HepG2 (cell line): ENCODE measurements around the gene RPL41. TPM values are rescaled to one million over a fixed set of nuclear protein-coding genes. Genes with fewer than 3 reads are reported as not detected.
A peak's percentile ranks its signal among the peaks of the same experiment; 100 is the strongest.

Experiments used
- ATAC-seq: fragments of 200-7000 bp; cut with Tn5 transposase; 3 replicates; pipeline ENCODE4 v1.9.1; 2020; ENCODE audit warnings: mild to moderate bottlenecking, moderate library complexity
- BruUV-seq: library from RNA; stranded (reverse); fragments of 400-500 nt; replicated peaks from 2 replicates; lab custom pipeline; 2021; lab: Mats Ljungman, UMichigan
- CTCF ChIA-PET: fragments of 300-600 bp; formaldehyde crosslinking; extraction: SDS; loops from one replicate; lab custom pipeline; 2021; ENCODE audit warnings: low total read pairs, inconsistent platforms, low intra/inter-chr PET ratio; lab: Yijun Ruan, JAX
- POLR2A ChIA-PET: fragments of 350-600 bp; sonication (Branson Sonifier 250); formaldehyde crosslinking; loops from one replicate; lab custom pipeline; 2020; ENCODE audit warnings: antibody characterized with exemption, inconsistent platforms; lab: Yijun Ruan, JAX
- DNase-seq: peaks from one replicate; pipeline ENCODE4 v3.0.0-alpha.2; 2015; ENCODE audit warnings: low spot score
- FAIRE-seq: peaks from 3 replicates; lab custom pipeline; 2011; peaks lifted over from hg19 to GRCh38; lab: Jason Lieb, UNC
- H2AFZ ChIP-seq: one replicate; pipeline ENCODE4 v1.6.1; 2011; ENCODE audit warnings: low read length, inconsistent platforms
- H3K27ac ChIP-seq: fragments of 300-600 bp; 3 replicates; pipeline ENCODE4 v1.8.0; 2011; ENCODE audit warnings: mixed run types, mild to moderate bottlenecking, mixed read lengths, low read length, inconsistent platforms; ENCODE audit not compliant: insufficient read depth; ENCODE audit errors: extremely low read length
- H3K27me3 ChIP-seq, 2 experiments: fragments of 200-600 bp in 1 of 2; 2 replicates in 1 of 2; 3 replicates in 1 of 2; pipeline versions ENCODE4 v1.6.0 to v1.8.0; 2011; ENCODE audit warnings: low read length in 2 of 2, mild to moderate bottlenecking in 2 of 2, moderate library complexity in 2 of 2, inconsistent platforms in 1 of 2; ENCODE audit not compliant: insufficient read depth in 2 of 2, control insufficient read depth in 1 of 2
- H3K36me3 ChIP-seq, 2 experiments: fragments of 200-600 bp in 1 of 2; replicated peaks in 1 of 2; 2 replicates in 1 of 2; 3 replicates in 1 of 2; pipeline versions ENCODE4 v1.5.1 to v1.8.0; 2011; ENCODE audit warnings: low read length in 2 of 2, inconsistent platforms in 1 of 2; ENCODE audit not compliant: insufficient read depth in 2 of 2, control insufficient read depth in 1 of 2
- H3K4me1 ChIP-seq: 2 replicates; pipeline ENCODE4 v1.5.1; 2012; ENCODE audit warnings: low read length, inconsistent platforms; ENCODE audit not compliant: insufficient read depth
- H3K4me2 ChIP-seq: 2 replicates; pipeline ENCODE4 v1.6.0; 2011; ENCODE audit warnings: low read depth, low read length, inconsistent platforms
- H3K4me3 ChIP-seq, 3 experiments: fragments of 200-600 bp in 1 of 3; sonication (generic), shearing (Covaris generic) in 1 of 3; replicated peaks in 1 of 3; 2 replicates each; pipeline ENCODE4 v1.5.1; 2011 to 2016; ENCODE audit warnings: low read length in 3 of 3, inconsistent platforms in 2 of 3, low read depth in 2 of 3, mild to moderate bottlenecking in 2 of 3, control low read depth in 1 of 3, mixed read lengths in 1 of 3; ENCODE audit not compliant: insufficient read depth in 1 of 3
- H3K79me2 ChIP-seq: one replicate; pipeline ENCODE4 v1.6.1; 2011; ENCODE audit warnings: low read length, inconsistent platforms; ENCODE audit not compliant: insufficient read depth
- H3K9ac ChIP-seq: 2 replicates; pipeline ENCODE4 v1.6.0; 2011; ENCODE audit warnings: mild to moderate bottlenecking, low read depth, low read length, inconsistent platforms; ENCODE audit not compliant: insufficient read depth
- H3K9me3 ChIP-seq: 2 replicates; pipeline ENCODE4 v1.5.1; 2012; ENCODE audit warnings: mild to moderate bottlenecking, low read length
- H4K20me1 ChIP-seq: 2 replicates; pipeline ENCODE4 v1.6.0; 2011; ENCODE audit warnings: inconsistent platforms, mild to moderate bottlenecking, low read length, moderate library complexity; ENCODE audit not compliant: insufficient read depth
- AGO2 ChIP-seq: fragments of 200-400 bp; formaldehyde crosslinking; optimal IDR thresholded peaks from 2 replicates; pipeline ENCODE3; 2017; ENCODE audit warnings: mild to moderate bottlenecking, low read depth, low read length, moderate library complexity
- CENPT ChIP-seq: sonication (generic); formaldehyde crosslinking; IDR thresholded peaks from 2 replicates; pipeline ENCODE4 v1.8.0; 2022; ENCODE audit warnings: low read depth, mild to moderate bottlenecking, moderate library complexity, missing genetic modification reagents
- IRF9 ChIP-seq: sonication (generic); formaldehyde crosslinking; IDR thresholded peaks from 2 replicates; pipeline ENCODE4 v1.8.0; 2022; ENCODE audit warnings: missing genetic modification reagents, mild to moderate bottlenecking, borderline replicate concordance
- NONO ChIP-seq, 2 experiments: fragments of 450-650 bp in 1 of 2; sonication (generic) in 1 of 2; formaldehyde crosslinking in 1 of 2; IDR thresholded peaks in 1 of 2; conservative IDR thresholded peaks in 1 of 2; 2 replicates each; pipeline versions ENCODE4 v1.6.1 to v1.8.0; 2017 to 2022; ENCODE audit warnings: mild to moderate bottlenecking in 1 of 2, missing genetic modification reagents in 1 of 2, moderate library complexity in 1 of 2
- POLR2A ChIP-seq, 2 experiments: IDR thresholded peaks; 2 replicates each; pipeline ENCODE4 v1.6.1; 2011; ENCODE audit warnings: low read depth in 2 of 2, low read length in 2 of 2, mild to moderate bottlenecking in 1 of 2, moderate library complexity in 1 of 2; ENCODE audit not compliant: insufficient read depth in 1 of 2
- POLR2AphosphoS5 ChIP-seq: IDR thresholded peaks from 2 replicates; pipeline ENCODE4 v1.6.1; 2012; ENCODE audit warnings: low read depth, low read length
- POLR2G ChIP-seq: fragments of 200-400 bp; formaldehyde crosslinking; IDR thresholded peaks from 2 replicates; pipeline ENCODE4 v1.6.1; 2018; ENCODE audit warnings: mild to moderate bottlenecking, low read depth, low read length, moderate library complexity
- RBFOX2 ChIP-seq: fragments of 200-400 bp; formaldehyde crosslinking; IDR thresholded peaks from 2 replicates; pipeline ENCODE4 v1.6.1; 2017; ENCODE audit warnings: low read depth, mild to moderate bottlenecking, low read length
- RBM22 ChIP-seq: fragments of 200-400 bp; formaldehyde crosslinking; optimal IDR thresholded peaks from 2 replicates; pipeline ENCODE3; 2017; ENCODE audit warnings: mild to moderate bottlenecking, low read length, moderate library complexity
- SMAD3 ChIP-seq: sonication (generic); formaldehyde crosslinking; IDR thresholded peaks from 2 replicates; pipeline ENCODE4 v1.4.0; 2020; ENCODE audit warnings: missing genetic modification reagents
- SSRP1 ChIP-seq: IDR thresholded peaks from 2 replicates; pipeline ENCODE4 v1.6.1; 2016; ENCODE audit warnings: control low read depth
- ZBTB33 ChIP-seq: sonication (generic); formaldehyde crosslinking; IDR thresholded peaks from 2 replicates; pipeline ENCODE4 v1.4.0; 2020; ENCODE audit warnings: missing genetic modification reagents
- ZGPAT ChIP-seq: IDR thresholded peaks from 2 replicates; pipeline ENCODE4 v1.6.1; 2016; ENCODE audit warnings: mild to moderate bottlenecking
- ZKSCAN8 ChIP-seq: IDR thresholded peaks from 2 replicates; pipeline ENCODE4 v1.6.1; 2016; ENCODE audit warnings: borderline replicate concordance, missing genetic modification reagents, missing compliant biosample characterization
- ZSCAN9 ChIP-seq: IDR thresholded peaks from 2 replicates; pipeline ENCODE4 v1.6.1; 2016; ENCODE audit warnings: borderline replicate concordance
- WGBS: methylation state at CpG from one replicate; pipeline ENCODE4 v1.1.6; 2017; ENCODE audit warnings: low lambda C conversion rate; 5-methylcytosine and 5-hydroxymethylcytosine counted together
- in situ Hi-C: cut with HindIII; loops from 2 replicates; pipeline ENCODE4 v1.10.0; 2017; ENCODE audit warnings: low pct_unique_long_range_greater_than_20kb; ENCODE audit not compliant: extremely low pct_ligation_motif_present
- intact Hi-C: fragments of 100-400 bp; cut with micrococcal nuclease; formaldehyde crosslinking; loops from one replicate; pipeline ENCODE4 v1.10.0; 2022; ENCODE audit not compliant: unreplicated experiment
- polyA plus RNA-seq, 8 experiments: library from polyadenylated mRNA; depleted of rRNA in 3 of 8; stranded (reverse) in 7 of 8; unstranded in 1 of 8; fragments of >200 nt; fragmentation: Illumina TruSeq in 4 of 8; extraction: Trizol in 4 of 8; gene quantifications; 2 replicates each; pipeline versions ENCODE4 v1.2.1 to v1.2.3, GENCODE V29; 2011 to 2016; ENCODE audit warnings: low read depth in 4 of 8, missing spikeins in 1 of 8, mixed read lengths in 1 of 8; ENCODE audit not compliant: insufficient read depth in 1 of 8
- total RNA-seq, 5 experiments: library from RNA; depleted of rRNA; stranded (reverse); fragments of >200 nt; fragmentation: Illumina TruSeq; extraction: Trizol; gene quantifications; 2 replicates each; pipeline ENCODE4 v1.2.3, GENCODE V29; 2016; ENCODE audit warnings: low read depth in 1 of 5

The RPL41 gene
- total and polyA plus RNA-seq, 2 of the 13 experiments (the other 11 are each of a cell fraction or from before 2014, with no cell fraction given), result 4,012 to 7,670 TPM

- TF ChIP-seq IRF9 (CRISPR knock-in tag), result no peak
- TF ChIP-seq ZBTB33 (CRISPR knock-in tag), result no peak
- TF ChIP-seq CENPT (CRISPR knock-in tag), result no peak
- TF ChIP-seq NONO (IDR thresholded peaks at IDR 0.05), result no peak
- TF ChIP-seq NONO (CRISPR knock-in tag; conservative IDR thresholded peaks at IDR 0.05), result 0 out of 2 replicates have a peak, but pooled peaks have one; percentile 29
- TF ChIP-seq RBFOX2, result peak; percentile 49; the same call in 1 of the 2 replicates
- TF ChIP-seq, all 625 proteins: peak for 4
These were observed 44.7 kb downstream of the RPL41 start (continued) for GRCh38 chr12:56160894-56161689.

GRCh38 chr12:56161690-56162351 lies 45.4 kb downstream of the RPL41 start:
- FAIRE-seq, result no peak
- Histone ChIP-seq H3K4me3 (no peak overlapping the region), H4K20me1 (peaks cover 28% of the 10 kb centered on the region), H3K9ac (no peak overlapping the region), H3K36me3 (peaks cover 29 to 56% of the 10 kb centered on the region in 2 experiments), H3K4me1 (peaks cover 36% of the 10 kb centered on the region), H3K27me3 (no peaks in the 10 kb centered on the region; a peak in 1 of 5 replicates), H3K4me2 (no peak overlapping the region), H3K79me2 (peaks cover 25% of the 10 kb centered on the region), H2AFZ (no peak overlapping the region), H3K27ac (no peak overlapping the region), H3K9me3 (no peaks in the 10 kb centered on the region)
- in situ Hi-C loops (no loop called here), intact Hi-C loops (no loop called here)
- ATAC-seq, result no peak
- ChIA-PET CTCF (no interaction called here), POLR2A (interaction anchor here (0.8 to 3.3 kb wide), 11 partner anchors 10 to 60 kb away, joined by 3 to 20 read pairs (median 6); partner anchors contain the start of genes ESYT1, MYL6B, RNF41 and SMARCC2)
- 97% methylated on average over 10 of the region's 10 CpGs for WGBS
- DNase-seq, result no peak
- TF ChIP-seq POLR2AphosphoS5 (peak; percentile 32), ZSCAN9 (CRISPR knock-in tag) (no peak), POLR2A (IDR thresholded peaks at IDR 0.05; ENCODE audit: insufficient read depth in 1 of 2, low read depth in 2 of 2, low read length in 2 of 2) (peak in 1 of 2 experiments; percentile 11; a peak in 1 of 4 replicates), SMAD3 (no peak), ZKSCAN8 (CRISPR knock-in tag) (no peak), POLR2G (peak; percentile 9; the same call in 1 of the 2 replicates), RBFOX2 (0 out of 2 replicates have a peak, but pooled peaks have one; percentile 3), SSRP1 (CRISPR knock-in tag) (peak; percentile 80; the same call in 1 of the 2 replicates), RBM22 (peak; percentile 12), ZGPAT (no peak), AGO2 (peak; percentile 50)
- BruUV-seq, result no TSS peak
